Esophagus squamous epithelium (tissue), 5 donors: Measurements from ENCODE around the gene DAP. TPM values are rescaled to one million over a fixed set of nuclear protein-coding genes. Genes with fewer than 3 reads are reported as not detected.

Experiments used
- DNase-seq: peaks from one replicate; lab custom pipeline; 2025; lab: John Stamatoyannopoulos, UW
- H3K27ac ChIP-seq, 4 donors: fragments of 200-600 bp; sonication (generic); one replicate each; pipeline ENCODE4 v1.5.1; 2016 to 2019; ENCODE audit warnings: mild to moderate bottlenecking in 1 of 4
- H3K27me3 ChIP-seq, 4 donors: fragments of 200-600 bp; sonication (generic); 1 replicate in 3 of 4; 2 replicates in 1 of 4; pipeline versions ENCODE4 v1.5.1 to v1.6.0; 2017 to 2021; ENCODE audit warnings: antibody characterized with exemption in 1 of 4
- H3K36me3 ChIP-seq, 3 donors: fragments of 200-600 bp; sonication (generic); one replicate each; pipeline ENCODE4 v1.5.1; 2016 to 2019
- H3K4me1 ChIP-seq, 3 donors: fragments of 200-600 bp; sonication (generic); one replicate each; pipeline ENCODE4 v1.5.1; 2017 to 2019
- H3K4me3 ChIP-seq, 4 donors: fragments of 200-600 bp; sonication (generic); 1 replicate in 3 of 4; 2 replicates in 1 of 4; pipeline ENCODE4 v1.5.1; 2016 to 2019; ENCODE audit warnings: mild to moderate bottlenecking in 2 of 4, moderate library complexity in 1 of 4
- H3K9me3 ChIP-seq, 3 donors: fragments of 200-600 bp; sonication (generic); one replicate each; pipeline ENCODE4 v1.5.1; 2016 to 2019
- CTCF ChIP-seq, 6 experiments: fragments of 450-650 bp in 4 of 6; fragments of 200-600 bp in 2 of 6; sonication (generic) in 2 of 6; IDR thresholded peaks; one replicate each; pipeline ENCODE4 v1.5.1; 2016 to 2019; ENCODE audit warnings: antibody characterized with exemption in 6 of 6, mild to moderate bottlenecking in 4 of 6, moderate library complexity in 4 of 6
- POLR2A ChIP-seq, 4 donors: fragments of 450-650 bp; IDR thresholded peaks; one replicate each; pipeline ENCODE4 v1.6.1; 2017; ENCODE audit warnings: antibody characterized with exemption in 4 of 4, mild to moderate bottlenecking in 4 of 4, moderate library complexity in 3 of 4
- WGBS, 2 donors: methylation state at CpG; one replicate each; pipeline ENCODE4 v1.1.5; 2018; 5-methylcytosine and 5-hydroxymethylcytosine counted together
- intact Hi-C: fragments of 100-400 bp; cut with DNase I; formaldehyde crosslinking; loops from one replicate; pipeline ENCODE4 v1.15.0; 2022
- total RNA-seq, 4 donors: library from RNA; depleted of rRNA; stranded (reverse); fragments of >200 nt; gene quantifications; one replicate each; pipeline ENCODE4 v1.1.0, GENCODE V29; 2016
- donor health status: DM: yes; HTN: yes; CAD: no.

DAP gene
- total RNA-seq, 4 donors from 2014 or later, result 15.7 to 35.5 (median 29.5) TPM

GRCh38 chr5:10700516-10700915 is 60.5 kb downstream of the DAP start:
- H3K36me3 ChIP-seq, result peaks cover 0 to 15% (median 0%) of the 10 kb centered on the region in 3 donors
- H3K27ac ChIP-seq, result no peak overlapping the region
- peaks cover 13 to 50% (median 26%) of the 10 kb centered on the region in 3 donors for H3K4me1 ChIP-seq
- no peak for DNase-seq
- intact Hi-C loops, result no loop called here
- no peak for TF ChIP-seq POLR2A (IDR thresholded peaks at IDR 0.05)
- TF ChIP-seq CTCF (IDR thresholded peaks at IDR 0.05), result no peak
- WGBS, 2 donors, result 94 to 100% methylated on average over 2 to 5 of the region's 7 CpGs
- no peaks in the 10 kb centered on the region for H3K9me3 ChIP-seq
- H3K4me3 ChIP-seq, result no peak overlapping the region
- no peaks in the 10 kb centered on the region for H3K27me3 ChIP-seq

- Histone ChIP-seq H3K27me3 (no peaks in the 10 kb centered on the region), H3K36me3 (peaks cover 0 to 15% (median 0%) of the 10 kb centered on the region in 3 donors), H3K27ac (peak overlapping the region in 1 of 4 donors; percentile 15), H3K4me1 (peaks cover 13 to 51% (median 31%) of the 10 kb centered on the region in 3 donors), H3K4me3 (no peak overlapping the region), H3K9me3 (no peaks in the 10 kb centered on the region)
- intact Hi-C loops, result no loop called here
- no peak for TF ChIP-seq CTCF (IDR thresholded peaks at IDR 0.05)
- TF ChIP-seq POLR2A (IDR thresholded peaks at IDR 0.05), result no peak
- no peak for DNase-seq
- 70 to 73% methylated on average over 2 to 7 of the region's 8 CpGs for WGBS, 2 donors
These were observed 61.0 kb downstream of the DAP start for GRCh38 chr5:10699987-10700386.

GRCh38 chr5:10699281-10699874 is 61.7 kb downstream of the DAP start:
- Histone ChIP-seq H3K4me3 (no peak overlapping the region), H3K9me3 (no peaks in the 10 kb centered on the region), H3K36me3 (peaks cover 0 to 15% (median 0%) of the 10 kb centered on the region in 3 donors), H3K27ac (peak overlapping the region in 1 of 4 donors; percentile 15), H3K27me3 (no peaks in the 10 kb centered on the region), H3K4me1 (peaks cover 13 to 47% (median 28%) of the 10 kb centered on the region in 3 donors)
- intact Hi-C loops, result no loop called here
- no peak for TF ChIP-seq POLR2A (IDR thresholded peaks at IDR 0.05)
- TF ChIP-seq CTCF (IDR thresholded peaks at IDR 0.05), result no peak
- WGBS, 2 donors, result 76 to 93% methylated on average over 4 to 5 of the region's 5 CpGs
- DNase-seq, result no peak

GRCh38 chr5:10695759-10696543 is 65.1 kb downstream of the DAP start:
- DNase-seq, result no peak
- intact Hi-C loops, result no loop called here
- no peaks in the 10 kb centered on the region for H3K27me3 ChIP-seq
- TF ChIP-seq CTCF (IDR thresholded peaks at IDR 0.05) (no peak), POLR2A (IDR thresholded peaks at IDR 0.05) (no peak)
- no peaks in the 10 kb centered on the region for H3K9me3 ChIP-seq
- 61 to 66% methylated on average over 5 to 6 of the region's 7 CpGs for WGBS, 2 donors
- peaks cover 0 to 14% (median 6%) of the 10 kb centered on the region in 3 donors for H3K4me1 ChIP-seq
- no peak overlapping the region for H3K4me3 ChIP-seq
- peaks cover 0 to 15% (median 0%) of the 10 kb centered on the region in 3 donors for H3K36me3 ChIP-seq
- H3K27ac ChIP-seq, result no peak overlapping the region
